H1 (cell line): Measurements from ENCODE around the gene TAF4. TPM values are rescaled to one million over a fixed set of nuclear protein-coding genes. Genes with fewer than 3 reads are reported as not detected.

ENCODE experiments used
- CBX5 ChIP-seq: fragments of 300-800, 300-1000 bp; sonication (generic); IDR thresholded peaks from 2 replicates; pipeline ENCODE4 v1.7.1; 2016; ENCODE audit warnings: antibody characterized with exemption, low read length, low read depth
- CBX8 ChIP-seq: fragments of 300-800, 300-1000 bp; sonication (generic); IDR thresholded peaks from 2 replicates; pipeline ENCODE4 v1.7.1; 2016; ENCODE audit warnings: low read depth, low read length, borderline replicate concordance
- CEBPB ChIP-seq: IDR thresholded peaks from 2 replicates; pipeline ENCODE4 v1.6.1; 2012; ENCODE audit warnings: low read depth, low read length
- CTBP2 ChIP-seq: IDR thresholded peaks from 2 replicates; pipeline ENCODE4 v1.7.0; 2011; ENCODE audit warnings: borderline replicate concordance, mild to moderate bottlenecking, moderate library complexity, mixed read lengths, low read length; ENCODE audit not compliant: insufficient read depth, insufficient read length
- POU5F1 ChIP-seq: IDR thresholded peaks from 2 replicates; pipeline ENCODE4 v1.6.1; 2011; ENCODE audit warnings: low read depth, mild to moderate bottlenecking, low read length, moderate library complexity
- SAP30 ChIP-seq: fragments of 300-600 bp; sonication (generic); IDR thresholded peaks from 2 replicates; pipeline ENCODE4 v1.7.1; 2012; ENCODE audit warnings: low read length, moderate library complexity, mild to moderate bottlenecking, inconsistent platforms; ENCODE audit not compliant: insufficient read depth, insufficient replicate concordance
- TBP ChIP-seq: IDR thresholded peaks from 2 replicates; pipeline ENCODE4 v1.6.1; 2011; ENCODE audit warnings: low read depth, low read length, improper control_type of control experiment
- polyA plus RNA-seq, 7 experiments: library from polyadenylated mRNA; depleted of rRNA in 3 of 7; stranded (reverse) in 5 of 7; unstranded in 2 of 7; fragments of >200 nt in 5 of 7; fragments of 200-250 nt in 2 of 7; gene quantifications; 1 replicate in 5 of 7; 2 replicates in 1 of 7; 4 replicates in 1 of 7; pipeline versions ENCODE4 v1.2.1 to v1.2.3, GENCODE V29; 2011 to 2013; ENCODE audit warnings: missing spikeins in 2 of 7, mixed read lengths in 2 of 7
- total RNA-seq: library from RNA; stranded (reverse); fragmentation: NEBNext Ultra II Directional; extraction: Animal tissue kit (Norgen Biotek cat#: 25700); gene quantifications from 2 replicates; pipeline ENCODE4 v1.2.1, GENCODE V29; 2021

The TAF4 gene
- total and polyA plus RNA-seq, 2 of the 8 experiments (the other 6 are each of a cell fraction or from before 2014, with no cell fraction given): 16.0 to 30.1 TPM

DNA sequence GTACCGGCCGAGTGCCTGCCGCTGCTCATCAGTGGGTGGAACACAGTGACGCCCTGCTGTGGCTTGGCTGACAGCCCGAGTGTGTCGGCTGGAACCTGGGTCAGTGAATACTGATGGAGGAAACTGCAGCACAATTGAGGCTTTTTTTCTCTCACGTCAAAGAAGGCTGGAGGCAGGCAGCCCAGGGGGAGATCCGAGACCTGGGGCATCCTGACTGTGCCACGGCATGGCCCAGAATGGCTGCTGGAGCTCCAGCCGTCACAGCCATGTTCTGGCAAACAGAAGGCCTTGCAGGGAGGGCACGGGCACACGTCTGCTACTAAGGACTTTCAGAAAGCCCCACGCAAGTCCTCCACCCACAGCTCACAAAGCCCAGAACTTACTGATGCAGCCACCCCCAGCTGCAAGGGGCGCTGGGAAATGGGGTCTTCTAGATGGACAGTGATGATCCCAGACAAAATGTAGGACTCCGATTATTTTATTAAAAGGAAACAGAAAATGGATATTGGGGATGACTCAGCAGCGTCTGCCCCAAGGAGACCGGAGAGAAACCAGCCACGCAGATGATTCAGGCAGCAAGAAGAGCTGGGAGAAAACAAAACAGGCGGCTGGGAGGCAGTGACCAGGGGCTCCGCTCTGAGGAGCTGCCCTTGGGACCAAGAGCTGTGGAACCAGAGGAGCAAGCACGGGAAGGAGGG, 140.0 kb downstream of the TAF4 start (continued):
- TF ChIP-seq SAP30 (no peak), CBX8 (no peak), CBX5 (no peak), TBP (no peak), POU5F1 (no peak), CEBPB (no peak), CTBP2 (no peak)
- TF ChIP-seq, all 59 proteins: peak for 0
